Endometrial microvascular endothelial cells (primary cell): ENCODE measurements around the gene FMNL2. TPM values are rescaled to one million over a fixed set of nuclear protein-coding genes. Genes with fewer than 3 reads are reported as not detected.
"Not testable (repeated sequence)": the region's sequence is repeated elsewhere in the genome, so short reads cannot be mapped to it uniquely, and the experiment has no call there.

Experiments used
- in situ Hi-C: cut with HindIII; loops from 2 replicates; pipeline ENCODE4 v1.10.0; 2017; ENCODE audit warnings: low sequenced_read_pairs, low pct_unique_long_range_greater_than_20kb; ENCODE audit errors: inconsistent ontology term
- total RNA-seq: library from RNA; depleted of rRNA; stranded (reverse); fragments of >200 nt; gene quantifications from one replicate; pipeline ENCODE4 v1.2.3, GENCODE V29; 2015; ENCODE audit errors: inconsistent ontology term

Gene FMNL2
- total RNA-seq, 1 donor from 2014 or later, result 45.9 TPM

GRCh38 chr2:152474523-152474922 lies 139.5 kb downstream of the FMNL2 start:
- in situ Hi-C loops, result not testable (repeated sequence)

GRCh38 chr2:152475982-152476381 lies 141.0 kb downstream of the FMNL2 start:
- in situ Hi-C loops, result no loop called here

GRCh38 chr2:152477347-152478092 lies 142.5 kb downstream of the FMNL2 start:
- in situ Hi-C loops, result no loop called here

GRCh38 chr2:152479282-152479681 lies 144.3 kb downstream of the FMNL2 start:
- in situ Hi-C loops, result no loop called here

GRCh38 chr2:152480821-152481399 lies 145.9 kb downstream of the FMNL2 start:
- in situ Hi-C loops, result no loop called here

GRCh38 chr2:152481881-152482583 lies 147.1 kb downstream of the FMNL2 start:
- in situ Hi-C loops, result no loop called here

GRCh38 chr2:152483276-152484063 lies 148.5 kb downstream of the FMNL2 start:
- in situ Hi-C loops, result no loop called here

- in situ Hi-C loops, result no loop called here
These were observed 151.2 kb downstream of the FMNL2 start for GRCh38 chr2:152485954-152486736.

- in situ Hi-C loops, result no loop called here
These were observed 151.9 kb downstream of the FMNL2 start for GRCh38 chr2:152486737-152487400.

- in situ Hi-C loops, result no loop called here
These were observed 153.1 kb downstream of the FMNL2 start for GRCh38 chr2:152488075-152488474.

- in situ Hi-C loops, result no loop called here
These were observed 154.4 kb downstream of the FMNL2 start for GRCh38 chr2:152489364-152489763.

GRCh38 chr2:152490686-152491455 lies 155.9 kb downstream of the FMNL2 start:
- in situ Hi-C loops, result no loop called here

- in situ Hi-C loops, result no loop called here
These were observed 157.2 kb downstream of the FMNL2 start for GRCh38 chr2:152492131-152492530.

- in situ Hi-C loops, result no loop called here
These were observed 157.9 kb downstream of the FMNL2 start for GRCh38 chr2:152492911-152493310.

GRCh38 chr2:152493417-152493816 lies 158.4 kb downstream of the FMNL2 start:
- in situ Hi-C loops, result no loop called here

- in situ Hi-C loops, result no loop called here
These were observed 159.1 kb downstream of the FMNL2 start for GRCh38 chr2:152493945-152494528.

GRCh38 chr2:152496371-152496770 lies 161.4 kb downstream of the FMNL2 start:
- in situ Hi-C loops, result no loop called here
